HL-60/S4 treated with retinoic acid at 250 ng/mL for 4 days and 3 days (cell line): ENCODE results near the gene MPZL1.
"Not testable (repeated sequence)": the region's sequence is repeated elsewhere in the genome, so short reads cannot be mapped to it uniquely, and the experiment has no call there.

ENCODE experiments used
- in situ Hi-C: fragments of 300-500 bp; cut with MboI; formaldehyde crosslinking; loops from 2 replicates; pipeline ENCODE4 v1.7.0; 2022; ENCODE audit warnings: low sequenced_read_pairs

The MPZL1 gene

DNA sequence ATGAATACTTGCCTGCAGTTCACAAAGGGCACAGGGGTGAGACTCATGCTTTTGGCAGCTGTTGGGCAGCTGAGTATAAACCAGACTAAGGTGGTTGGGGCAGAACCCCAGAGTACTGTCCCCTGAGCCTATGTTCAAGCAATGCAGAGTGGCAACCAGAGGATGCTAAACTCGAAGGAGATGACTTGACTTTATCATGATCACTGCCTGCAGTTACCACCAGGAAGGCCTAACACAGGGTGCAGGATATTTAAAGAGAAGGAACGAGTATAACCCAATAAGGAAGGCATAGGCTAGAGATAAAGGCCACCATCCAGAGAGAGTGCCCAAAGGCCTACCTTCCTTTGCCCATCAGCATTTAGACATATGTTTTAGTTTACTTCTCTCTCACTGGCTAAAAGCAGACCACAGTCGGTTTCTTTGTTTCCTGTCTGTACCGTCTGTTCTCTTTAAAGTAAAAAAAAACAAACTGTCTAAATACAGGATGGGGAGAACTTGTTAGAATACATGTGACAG is 83.3 kb downstream of the MPZL1 start:
- in situ Hi-C loops = no loop called here

DNA sequence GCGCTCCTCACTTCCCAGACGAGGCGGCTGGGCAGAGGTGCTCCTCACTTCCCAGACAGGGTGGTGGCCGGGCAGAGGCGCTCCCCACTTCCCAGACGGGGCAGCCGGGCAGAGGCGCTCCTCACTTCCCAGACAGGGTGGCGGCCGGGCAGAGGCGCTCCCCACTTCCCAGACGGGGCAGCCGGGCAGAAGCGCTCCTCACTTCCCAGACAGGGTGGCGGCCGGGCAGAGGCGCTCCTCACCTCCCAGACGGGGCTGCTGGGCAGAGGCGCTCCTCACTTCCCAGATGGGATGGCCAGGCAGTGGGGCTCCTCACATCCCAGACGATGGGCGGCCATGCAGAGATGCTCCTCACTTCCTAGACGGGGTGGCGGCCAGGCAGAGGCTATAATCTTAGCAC is 84.5 kb downstream of the MPZL1 start:
- in situ Hi-C loops = not testable (repeated sequence)

DNA sequence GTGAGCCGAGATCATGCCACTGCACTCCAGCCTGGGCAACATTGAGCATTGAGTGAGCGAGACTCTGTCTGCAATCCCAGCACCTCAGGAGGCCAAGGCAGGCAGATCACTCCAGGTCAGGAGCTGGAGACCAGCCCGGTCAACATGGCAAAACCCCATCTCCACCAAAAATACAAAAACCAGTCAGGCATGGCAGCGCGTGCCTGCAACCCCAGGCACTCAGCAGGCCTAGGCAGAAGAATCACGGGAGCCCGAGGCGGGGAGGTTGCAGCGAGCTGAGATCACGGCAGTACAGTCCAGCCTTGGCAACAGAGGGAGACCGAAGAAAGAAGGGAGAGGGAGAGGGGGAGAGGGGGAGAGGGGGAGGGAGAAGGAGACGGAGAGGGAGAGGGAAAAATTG is 84.9 kb downstream of the MPZL1 start:
- in situ Hi-C loops = not testable (repeated sequence)

DNA sequence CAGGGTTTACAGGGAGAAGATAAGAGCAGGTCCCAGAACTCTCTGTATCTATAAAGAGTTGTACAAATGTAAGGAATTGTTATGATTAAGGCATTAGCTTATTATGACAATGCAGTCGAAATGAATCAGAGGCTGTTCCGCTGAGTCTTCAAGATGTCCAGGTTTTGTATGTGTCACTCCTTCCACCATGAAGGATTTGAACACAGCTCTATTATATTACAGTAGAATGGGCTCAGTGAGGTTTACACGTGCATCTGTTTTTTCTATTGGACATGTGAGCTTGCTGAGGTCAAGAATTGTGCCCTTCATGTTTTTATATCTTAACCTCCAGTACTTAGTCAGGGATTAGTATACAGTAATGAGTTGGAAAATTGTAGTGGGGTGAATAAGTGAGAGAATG is 86.3 kb downstream of the MPZL1 start:
- in situ Hi-C loops = no loop called here

DNA sequence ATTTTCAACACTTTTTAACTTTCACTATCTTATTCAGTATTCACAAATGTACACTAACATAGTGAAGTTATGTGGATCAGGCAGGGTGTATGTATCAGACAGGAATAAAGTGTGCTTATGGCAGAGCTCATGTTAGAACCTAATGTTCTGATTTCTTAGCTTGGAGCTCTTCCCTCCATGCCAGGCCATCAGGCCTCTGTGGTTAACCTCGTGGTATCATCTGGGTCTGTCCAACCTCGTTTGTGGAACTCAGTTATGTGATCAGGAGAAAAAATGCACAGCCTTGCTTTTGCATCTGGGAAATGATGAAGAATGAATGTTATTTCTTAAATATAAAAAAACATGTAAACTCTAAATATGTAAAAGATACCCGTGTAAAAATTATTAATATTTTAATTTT is 86.9 kb downstream of the MPZL1 start:
- in situ Hi-C loops = no loop called here

DNA sequence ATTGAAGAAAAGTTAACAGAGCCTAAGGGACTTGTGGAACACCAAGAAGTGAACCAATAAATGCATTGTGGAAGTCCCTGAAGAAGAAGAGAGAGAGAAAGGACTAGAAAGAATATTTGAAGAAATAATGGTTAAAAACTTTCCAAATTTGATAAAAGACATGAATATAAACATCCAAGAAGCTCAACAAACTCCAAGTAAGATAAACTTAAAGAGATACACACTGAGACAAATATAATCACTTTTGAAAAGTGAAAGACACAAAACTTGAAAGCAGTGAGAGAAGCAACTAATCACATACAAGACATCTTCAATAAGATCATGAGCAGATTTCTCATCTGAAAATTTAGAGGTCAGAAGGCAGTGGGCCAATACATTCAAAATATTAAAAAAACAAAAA is 91.2 kb downstream of the MPZL1 start:
- in situ Hi-C loops = no loop called here

DNA sequence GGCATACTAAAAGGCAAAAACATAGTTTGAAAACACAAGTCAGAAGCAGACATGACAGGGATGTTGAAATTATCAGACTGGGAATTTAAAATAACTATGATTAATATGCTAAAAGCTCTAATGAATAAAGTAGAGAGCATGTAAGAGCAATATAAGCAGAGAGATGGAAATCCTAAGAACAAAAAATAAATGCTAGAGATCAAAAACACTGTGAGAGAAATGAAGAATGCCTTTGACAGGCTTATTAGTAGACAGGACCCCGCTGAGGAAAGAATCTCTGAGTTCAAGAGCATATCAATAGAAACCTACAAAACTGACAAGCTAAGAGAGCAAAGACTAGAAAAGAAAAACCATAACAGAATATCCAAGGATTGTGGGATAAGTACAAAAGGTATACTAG is 93.9 kb downstream of the MPZL1 start:
- in situ Hi-C loops = no loop called here

DNA sequence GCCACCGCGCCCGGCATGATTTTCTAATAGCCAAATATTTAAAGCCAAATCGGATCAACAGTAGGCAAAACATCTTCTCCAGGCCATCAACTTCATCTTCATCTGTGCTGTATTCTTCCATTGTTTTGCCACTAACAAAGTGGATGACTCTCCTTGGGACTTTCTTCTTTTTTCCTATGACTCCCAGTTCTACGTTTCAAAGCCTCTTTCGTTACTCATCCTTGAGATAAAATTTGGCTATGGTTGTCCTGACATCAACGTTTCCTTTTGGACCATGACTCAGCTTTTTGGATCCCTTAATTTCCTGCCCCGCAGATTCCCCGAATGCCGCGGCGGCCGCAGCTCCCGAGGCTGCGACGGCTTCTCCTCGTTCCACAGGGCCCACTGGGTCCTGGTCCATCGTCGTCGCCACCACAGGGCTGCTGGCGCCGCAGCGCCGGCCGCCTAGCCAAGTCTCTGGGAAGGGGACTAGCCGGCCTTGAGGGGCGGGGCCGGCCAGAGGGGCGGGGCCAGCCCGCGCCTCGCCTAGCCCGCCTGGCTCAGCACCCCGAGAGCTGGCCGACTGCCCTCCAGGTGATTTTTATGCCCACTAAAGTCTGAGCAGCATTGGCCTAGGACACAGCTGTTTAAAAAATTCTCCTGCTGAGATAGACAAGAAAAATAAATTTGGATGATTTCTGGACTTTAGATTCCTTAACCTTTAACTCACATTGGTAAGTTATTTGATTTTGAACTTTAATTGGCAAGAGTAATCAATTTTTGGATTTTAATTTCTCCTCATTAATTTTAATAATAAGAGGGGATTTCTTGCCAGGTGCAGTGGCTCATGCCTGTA is 98.3 kb downstream of the MPZL1 start:
- in situ Hi-C loops = no loop called here

DNA sequence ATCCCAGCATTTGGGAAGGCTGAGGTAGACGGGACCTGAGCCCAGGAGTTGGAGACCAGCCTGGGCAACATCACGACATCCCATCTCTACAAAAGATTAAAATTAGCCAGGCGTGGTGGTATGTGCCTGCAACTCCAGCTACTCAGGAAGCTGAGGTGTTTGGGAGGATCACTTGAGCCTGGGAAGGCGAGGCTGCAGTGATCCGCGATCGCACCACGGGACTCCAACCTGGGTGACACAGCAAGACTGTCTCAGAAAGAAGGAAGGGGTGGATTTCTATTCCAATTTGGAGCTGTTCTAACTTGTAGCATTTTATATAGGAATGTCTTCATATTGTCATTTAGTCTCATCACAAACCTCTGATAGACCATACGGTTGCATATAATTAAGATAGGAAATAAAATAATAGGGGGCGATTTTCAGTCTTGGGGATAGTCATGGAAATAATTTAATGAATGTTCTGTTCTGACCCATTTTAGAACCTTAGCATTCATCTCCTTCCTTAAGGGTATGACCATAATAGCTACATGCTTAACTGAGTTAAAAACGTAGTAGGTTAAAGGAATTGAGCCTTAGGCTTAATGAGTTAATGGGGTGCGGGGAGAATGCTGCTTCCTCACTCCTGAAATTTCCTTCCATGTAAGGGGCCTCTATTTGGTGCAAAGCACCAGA is 99.0 kb downstream of the MPZL1 start:
- in situ Hi-C loops = no loop called here

DNA sequence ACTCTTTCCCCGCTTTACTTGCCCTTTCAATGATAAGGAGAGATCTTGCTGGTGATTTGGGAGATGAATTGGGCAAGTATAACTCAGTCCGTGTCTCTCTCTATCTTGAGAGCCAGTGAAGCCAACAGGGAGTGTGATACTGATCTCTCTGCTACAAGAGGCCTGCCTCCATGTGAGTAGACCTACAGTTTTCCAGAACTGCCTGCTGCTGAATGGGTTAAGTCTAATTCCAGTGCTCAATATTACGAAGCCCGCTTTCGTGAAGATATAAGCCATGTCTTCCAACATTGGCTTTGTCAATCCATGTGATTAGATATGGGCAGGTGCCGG is 99.5 kb downstream of the MPZL1 start:
- in situ Hi-C loops = no loop called here

DNA sequence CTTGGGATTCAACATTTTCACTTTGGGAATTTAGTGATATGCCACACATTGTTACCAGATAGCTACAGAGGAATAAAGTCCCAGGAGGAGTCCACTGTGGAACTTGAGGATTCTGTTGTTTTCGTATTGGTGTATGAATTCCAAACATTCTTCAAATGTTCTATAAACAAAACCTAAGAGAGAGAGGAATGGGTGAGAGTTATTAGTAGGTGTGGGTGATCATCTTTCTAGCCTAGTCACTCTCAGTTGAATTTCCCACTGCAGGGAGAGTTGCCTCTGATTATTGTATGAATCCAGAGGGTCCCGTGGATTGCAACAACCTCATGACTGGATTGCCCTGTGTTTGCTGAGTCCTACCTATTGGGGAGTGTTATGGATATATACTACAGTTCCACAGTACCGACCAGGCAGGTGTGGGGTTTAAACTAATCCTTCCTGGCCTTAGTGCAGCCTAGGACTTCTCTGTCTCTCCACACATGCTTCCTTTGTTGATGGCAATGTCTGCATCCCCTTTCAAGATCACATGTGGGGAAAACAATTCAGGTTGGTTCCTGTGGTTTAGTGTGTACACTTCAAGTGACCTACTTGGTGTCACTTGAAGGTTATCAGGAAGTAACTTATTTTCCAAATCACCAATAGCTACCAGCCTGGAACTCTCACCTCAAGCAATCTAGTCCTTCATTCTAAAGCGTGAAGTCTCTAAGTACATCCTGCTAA is 100.3 kb downstream of the MPZL1 start:
- in situ Hi-C loops = no loop called here

DNA sequence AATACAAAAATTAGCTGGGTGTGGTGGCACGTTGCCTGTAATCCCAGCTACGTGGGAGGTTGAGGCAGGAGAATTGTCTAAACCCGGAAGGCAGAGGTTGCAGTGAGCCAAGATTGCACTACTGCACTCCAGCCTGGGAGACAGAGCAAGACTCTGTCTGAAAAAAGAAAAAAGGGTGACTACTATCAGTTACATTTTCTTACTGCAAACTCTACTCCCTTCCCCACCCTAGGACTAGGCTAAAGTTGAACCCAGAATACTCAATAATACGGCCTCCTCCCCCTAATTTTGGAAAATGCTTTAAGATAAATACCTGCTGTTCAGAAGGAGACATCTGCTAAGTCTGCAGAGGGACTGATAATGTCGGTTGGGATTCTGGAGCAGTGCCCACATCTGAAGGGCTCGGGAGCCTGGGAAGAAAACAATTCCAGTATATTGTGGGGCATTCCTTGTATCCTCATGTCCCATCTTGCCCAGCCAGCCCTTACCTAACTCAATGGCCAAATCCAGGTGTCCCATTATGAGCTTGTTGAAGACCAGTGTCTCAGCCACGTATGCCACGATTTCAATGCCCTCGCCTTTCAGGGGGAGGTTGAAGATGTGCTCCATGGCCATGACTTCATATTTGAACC is 102.5 kb downstream of the MPZL1 start:
- in situ Hi-C loops = no loop called here

DNA sequence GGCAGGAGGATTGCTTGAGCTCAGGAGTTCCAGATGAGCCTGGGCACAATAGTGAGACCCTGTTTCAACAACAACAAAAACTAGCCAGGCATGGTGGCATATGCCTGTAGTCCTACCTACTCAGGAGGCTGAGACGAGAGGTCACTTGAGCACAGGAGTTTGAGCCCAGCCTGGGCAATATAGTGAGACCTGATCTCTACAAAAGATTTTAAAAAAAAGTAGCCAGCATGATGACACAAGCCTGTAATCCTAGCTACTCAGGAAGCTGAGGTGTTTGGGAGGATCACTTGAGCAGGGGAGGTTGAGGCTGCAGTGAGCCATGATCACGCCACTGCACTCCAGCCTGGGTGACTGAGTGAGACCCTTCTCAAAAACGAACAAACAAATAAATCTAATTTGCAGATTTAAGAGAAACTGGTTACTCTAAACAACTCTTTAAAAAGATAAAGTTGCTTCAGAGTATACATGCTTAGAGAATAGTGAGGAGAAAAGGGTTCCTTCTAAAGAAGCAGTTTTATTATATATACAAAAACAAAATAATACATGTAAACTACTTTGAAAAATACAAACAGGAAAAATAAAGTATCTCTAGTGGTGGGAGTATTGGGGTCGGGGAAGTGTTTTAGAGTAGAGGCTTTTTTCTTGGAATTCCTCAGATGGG is 103.8 kb downstream of the MPZL1 start:
- in situ Hi-C loops = no loop called here

DNA sequence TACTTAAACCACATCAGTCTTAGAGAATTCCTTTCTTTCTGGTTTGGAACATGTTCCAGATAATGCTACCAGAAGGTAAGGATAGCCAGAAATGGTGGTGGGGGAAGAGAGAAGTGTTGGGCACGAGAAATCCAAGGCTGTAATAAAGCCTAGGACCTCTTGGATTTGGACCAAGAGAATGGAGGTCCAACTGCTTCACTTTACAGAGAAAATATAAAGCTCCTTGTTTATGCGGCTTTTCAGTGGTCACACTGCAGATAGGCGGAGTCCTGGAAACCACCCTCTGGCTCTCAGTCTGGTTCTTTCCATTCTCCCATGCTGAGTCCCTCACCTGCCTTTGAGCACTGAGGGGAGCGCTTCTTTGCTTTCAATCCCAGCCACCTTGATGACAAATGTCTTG is 104.3 kb downstream of the MPZL1 start:
- in situ Hi-C loops = no loop called here

DNA sequence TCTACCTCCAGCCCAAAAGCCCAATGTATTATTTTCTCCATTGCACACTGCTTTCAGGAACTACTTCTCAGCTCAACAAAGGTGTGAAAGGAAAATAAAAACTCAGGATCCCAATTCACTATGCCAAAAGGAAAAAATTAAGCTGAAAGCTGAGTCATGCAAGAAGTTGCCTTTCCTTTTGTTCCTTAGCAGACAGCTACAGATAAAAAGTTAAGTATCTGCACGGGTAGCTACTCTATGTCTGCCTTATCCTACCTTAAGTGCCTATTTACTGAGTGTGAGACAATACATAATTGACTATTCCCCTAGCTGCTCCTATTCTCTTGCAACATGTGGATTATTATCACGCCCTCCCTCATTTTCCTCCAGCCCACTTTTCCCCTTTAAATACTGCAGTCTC is 108.1 kb downstream of the MPZL1 start:
- in situ Hi-C loops = no loop called here

DNA sequence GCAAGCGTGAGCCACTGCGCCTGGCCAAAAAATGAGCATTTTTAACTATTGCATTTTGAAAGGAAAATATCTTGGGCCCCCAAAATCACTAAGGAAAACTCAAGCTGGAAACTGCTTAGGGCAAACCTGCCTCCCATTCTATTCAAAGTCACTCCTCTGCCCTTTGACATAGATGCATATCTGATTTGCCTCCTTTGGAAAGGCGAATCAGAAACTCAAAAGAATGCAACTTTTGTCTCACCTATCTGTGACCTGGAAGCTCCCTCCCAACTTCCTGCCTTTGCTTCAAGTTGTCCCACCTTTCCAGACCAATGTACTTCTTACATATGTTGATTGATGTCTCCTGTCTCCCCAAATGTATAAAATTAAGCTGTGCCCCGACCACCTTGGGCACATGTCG is 108.9 kb downstream of the MPZL1 start:
- in situ Hi-C loops = not testable (repeated sequence)

DNA sequence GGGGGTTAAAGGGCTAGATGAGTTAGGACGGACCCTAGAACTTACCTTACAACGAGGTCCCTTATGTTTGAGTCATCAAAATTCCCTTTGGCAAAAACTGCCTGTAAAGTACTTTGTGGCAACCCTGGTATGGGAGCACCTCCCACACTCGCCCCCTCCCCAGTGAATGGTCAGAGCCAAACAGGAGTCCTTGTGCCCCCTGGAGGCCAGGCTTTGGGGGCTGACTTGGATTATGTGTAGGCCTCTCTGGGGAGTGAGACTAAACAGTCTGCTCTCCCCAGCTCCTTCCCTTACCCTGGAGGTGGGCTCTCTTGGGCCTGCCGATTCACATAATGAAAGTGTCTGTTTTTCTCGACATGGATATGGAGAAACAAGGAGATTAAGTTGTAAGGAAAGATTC is 110.9 kb downstream of the MPZL1 start:
- in situ Hi-C loops = no loop called here

DNA sequence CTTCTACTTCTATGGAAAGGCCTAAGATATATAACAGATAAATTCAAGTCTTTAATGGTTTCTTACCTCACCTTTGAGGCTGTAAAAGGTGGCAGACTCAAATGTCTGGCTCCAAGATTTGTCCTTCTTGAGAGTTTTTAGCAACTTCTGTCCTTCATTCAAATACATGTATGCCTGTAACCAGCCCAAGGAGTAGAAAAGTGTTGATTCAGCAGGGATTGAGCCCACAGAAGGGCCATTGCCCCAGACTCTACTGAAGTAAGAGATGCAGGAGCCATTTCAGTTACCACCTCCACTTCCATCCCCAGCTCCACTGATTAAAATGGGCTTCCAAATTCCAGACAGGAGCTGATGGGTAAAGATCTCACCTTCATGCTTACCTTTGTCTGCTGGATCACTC is 112.1 kb downstream of the MPZL1 start:
- in situ Hi-C loops = no loop called here

DNA sequence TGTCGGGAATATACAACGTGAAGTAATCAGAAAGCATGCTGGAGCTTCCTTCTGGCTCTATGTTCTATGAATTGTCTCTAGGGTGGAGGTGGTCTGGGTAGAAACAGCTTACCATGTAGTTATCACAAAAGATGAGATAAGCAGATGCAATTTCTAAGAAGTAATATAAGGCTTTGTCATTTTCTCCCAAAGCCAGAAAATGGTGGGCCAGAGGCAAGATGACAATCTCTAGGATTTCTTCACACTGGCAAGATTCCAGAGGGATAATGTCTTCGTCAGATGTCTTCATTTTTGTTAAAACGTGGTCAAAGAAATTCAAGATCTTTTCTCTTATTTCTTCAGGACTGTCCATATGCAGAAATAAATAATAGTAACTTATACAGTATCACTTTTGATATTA is 114.4 kb downstream of the MPZL1 start:
- in situ Hi-C loops = no loop called here

DNA sequence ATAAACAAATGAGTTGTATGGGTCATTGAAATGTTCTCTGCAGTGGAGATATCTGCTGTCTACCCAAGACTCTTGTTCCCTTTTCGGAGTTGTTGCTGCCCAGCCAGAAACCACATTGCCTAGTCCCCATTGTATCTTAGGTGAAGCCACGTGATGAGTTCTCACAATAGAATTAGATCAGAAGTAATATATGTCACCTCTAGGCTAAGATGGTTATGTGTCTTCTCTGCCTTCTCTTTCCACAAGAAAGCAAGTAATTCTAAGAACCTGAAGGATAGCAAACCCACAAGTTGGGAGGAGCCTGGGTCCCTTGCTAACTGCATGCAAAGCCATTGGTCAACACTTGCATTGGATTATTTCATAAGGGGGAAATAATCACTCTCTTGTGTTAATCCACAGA is 115.5 kb downstream of the MPZL1 start:
- in situ Hi-C loops = no loop called here

DNA sequence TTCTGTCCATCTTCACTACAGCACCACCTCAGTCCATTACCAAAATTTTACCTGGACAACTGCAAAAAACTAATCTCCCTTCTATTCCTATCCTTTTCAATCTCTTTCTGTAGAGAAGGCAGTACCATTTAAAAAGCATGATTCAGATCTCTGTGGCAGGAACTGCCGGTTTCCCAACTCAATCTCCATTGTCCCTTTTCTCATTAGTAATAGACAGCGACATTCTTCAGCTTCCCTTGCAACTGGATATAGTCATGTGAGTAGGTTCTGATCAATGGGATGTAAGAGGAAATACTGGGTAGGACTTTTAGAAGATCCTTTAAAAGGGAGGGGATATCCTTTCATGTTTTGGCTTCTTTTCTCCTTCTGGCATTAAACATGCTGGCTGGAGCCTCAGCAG is 117.2 kb downstream of the MPZL1 start:
- in situ Hi-C loops = no loop called here
